GM15510 (cell line): Measurements from ENCODE around the gene DOK7.

ENCODE experiments used
- POLR2A ChIP-seq: IDR thresholded peaks from 3 replicates; pipeline ENCODE4 v1.6.1; 2011; ENCODE audit warnings: borderline replicate concordance; ENCODE audit not compliant: insufficient read length; ENCODE audit errors: extremely low read depth

Gene DOK7

GRCh38 chr4:3516836-3517730 is 54.0 kb downstream of the DOK7 start:
- TF ChIP-seq POLR2A, result no peak

- no peak for TF ChIP-seq POLR2A
Measured at GRCh38 chr4:3517731-3518510, 54.8 kb downstream of the DOK7 start.

- TF ChIP-seq POLR2A, result no peak
Measured at GRCh38 chr4:3518511-3518880, 55.4 kb downstream of the DOK7 start.

GRCh38 chr4:3518941-3519340 is 55.8 kb downstream of the DOK7 start:
- no peak for TF ChIP-seq POLR2A

- TF ChIP-seq POLR2A, result no peak
Measured at GRCh38 chr4:3519468-3520264, 56.6 kb downstream of the DOK7 start.

- TF ChIP-seq POLR2A, result no peak
Measured at GRCh38 chr4:3520276-3520675, 57.2 kb downstream of the DOK7 start.

- TF ChIP-seq POLR2A, result no peak
Measured at GRCh38 chr4:3520796-3521600, 57.9 kb downstream of the DOK7 start.

- TF ChIP-seq POLR2A, result no peak
Measured at GRCh38 chr4:3521621-3522325, 58.7 kb downstream of the DOK7 start.

- TF ChIP-seq POLR2A, result no peak
Measured at GRCh38 chr4:3522326-3522640, 59.2 kb downstream of the DOK7 start.

GRCh38 chr4:3522651-3523050 is 59.5 kb downstream of the DOK7 start:
- TF ChIP-seq POLR2A, result no peak

- no peak for TF ChIP-seq POLR2A
Measured at GRCh38 chr4:3523146-3523627, 60.1 kb downstream of the DOK7 start.

- no peak for TF ChIP-seq POLR2A
Measured at GRCh38 chr4:3523628-3524221, 60.6 kb downstream of the DOK7 start.

- no peak for TF ChIP-seq POLR2A
Measured at GRCh38 chr4:3524349-3524748, 61.2 kb downstream of the DOK7 start.
